ENCODE results near the gene ETV6. TPM values are rescaled to one million over a fixed set of nuclear protein-coding genes. Genes with fewer than 3 reads are reported as not detected.

Gene ETV6
- total RNA-seq, 1 donor from 2014 or later: 16.9 TPM

DNA sequence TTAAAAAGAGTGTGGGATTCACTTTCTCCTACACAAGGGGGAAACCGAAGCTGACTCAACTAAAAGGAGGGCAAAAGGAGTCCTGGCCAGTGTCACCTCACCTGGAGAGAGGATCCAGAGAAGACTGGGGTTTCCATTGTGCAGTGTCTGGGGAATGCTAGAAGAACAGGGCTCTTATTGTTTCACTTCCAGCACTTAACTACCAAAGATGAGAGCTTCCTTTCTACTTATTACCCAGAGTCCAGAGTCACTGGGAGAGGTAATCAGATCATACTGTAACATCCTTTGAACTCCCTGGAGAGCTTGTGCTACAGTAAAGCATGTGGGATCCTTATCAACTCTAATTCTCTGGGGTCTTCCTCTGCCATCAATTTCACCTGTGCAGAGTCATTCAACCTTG, 272.9 kb downstream of the ETV6 start:
- intact Hi-C loops (cut with micrococcal nuclease): no loop called here
- no peak for DNase-seq
- no peaks in the 10 kb centered on the region for H3K4me1 ChIP-seq
- TF ChIP-seq, protein P1, sequence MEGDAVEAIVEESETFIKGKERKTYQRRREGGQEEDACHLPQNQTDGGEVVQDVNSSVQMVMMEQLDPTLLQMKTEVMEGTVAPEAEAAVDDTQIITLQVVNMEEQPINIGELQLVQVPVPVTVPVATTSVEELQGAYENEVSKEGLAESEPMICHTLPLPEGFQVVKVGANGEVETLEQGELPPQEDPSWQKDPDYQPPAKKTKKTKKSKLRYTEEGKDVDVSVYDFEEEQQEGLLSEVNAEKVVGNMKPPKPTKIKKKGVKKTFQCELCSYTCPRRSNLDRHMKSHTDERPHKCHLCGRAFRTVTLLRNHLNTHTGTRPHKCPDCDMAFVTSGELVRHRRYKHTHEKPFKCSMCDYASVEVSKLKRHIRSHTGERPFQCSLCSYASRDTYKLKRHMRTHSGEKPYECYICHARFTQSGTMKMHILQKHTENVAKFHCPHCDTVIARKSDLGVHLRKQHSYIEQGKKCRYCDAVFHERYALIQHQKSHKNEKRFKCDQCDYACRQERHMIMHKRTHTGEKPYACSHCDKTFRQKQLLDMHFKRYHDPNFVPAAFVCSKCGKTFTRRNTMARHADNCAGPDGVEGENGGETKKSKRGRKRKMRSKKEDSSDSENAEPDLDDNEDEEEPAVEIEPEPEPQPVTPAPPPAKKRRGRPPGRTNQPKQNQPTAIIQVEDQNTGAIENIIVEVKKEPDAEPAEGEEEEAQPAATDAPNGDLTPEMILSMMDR (IDR thresholded peaks at IDR 0.05; ENCODE audit: borderline replicate concordance): no peak
- H3K4me3 ChIP-seq: no peak overlapping the region
- no peak overlapping the region for H3K27ac ChIP-seq (replicated peaks)
- H3K27me3 ChIP-seq (ENCODE audit: low read depth): no peaks in the 10 kb centered on the region
- no peaks in the 10 kb centered on the region for H3K9me3 ChIP-seq (replicated peaks)
- H3K36me3 ChIP-seq: no peaks in the 10 kb centered on the region

DNA sequence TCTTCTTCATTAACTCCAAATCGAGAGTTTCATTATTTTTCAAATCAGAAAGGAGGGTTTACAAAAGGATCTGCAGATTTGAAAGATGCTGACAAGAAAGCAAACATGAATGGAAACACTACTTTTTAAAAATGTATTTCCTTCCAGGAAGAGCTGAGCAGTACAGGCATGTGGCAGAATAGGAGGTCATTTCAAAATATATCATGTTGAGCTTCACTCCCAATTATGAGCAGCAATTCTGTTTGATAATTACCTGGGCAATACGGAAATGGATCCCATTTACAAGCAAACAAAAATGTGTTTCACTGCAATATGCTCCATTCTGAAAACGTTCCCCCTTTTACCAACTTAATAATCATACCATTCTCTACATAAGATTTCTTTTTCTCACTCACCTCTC, 273.6 kb downstream of the ETV6 start:
- Histone ChIP-seq H3K4me3 (no peak overlapping the region), H3K4me1 (no peaks in the 10 kb centered on the region), H3K27me3 (ENCODE audit: low read depth) (no peaks in the 10 kb centered on the region), H3K36me3 (no peaks in the 10 kb centered on the region), H3K9me3 (replicated peaks) (no peaks in the 10 kb centered on the region), H3K27ac (replicated peaks) (no peak overlapping the region)
- no peak for DNase-seq
- intact Hi-C loops (cut with micrococcal nuclease): no loop called here
- TF ChIP-seq, protein P1 (IDR thresholded peaks at IDR 0.05; ENCODE audit: borderline replicate concordance): no peak

DNA sequence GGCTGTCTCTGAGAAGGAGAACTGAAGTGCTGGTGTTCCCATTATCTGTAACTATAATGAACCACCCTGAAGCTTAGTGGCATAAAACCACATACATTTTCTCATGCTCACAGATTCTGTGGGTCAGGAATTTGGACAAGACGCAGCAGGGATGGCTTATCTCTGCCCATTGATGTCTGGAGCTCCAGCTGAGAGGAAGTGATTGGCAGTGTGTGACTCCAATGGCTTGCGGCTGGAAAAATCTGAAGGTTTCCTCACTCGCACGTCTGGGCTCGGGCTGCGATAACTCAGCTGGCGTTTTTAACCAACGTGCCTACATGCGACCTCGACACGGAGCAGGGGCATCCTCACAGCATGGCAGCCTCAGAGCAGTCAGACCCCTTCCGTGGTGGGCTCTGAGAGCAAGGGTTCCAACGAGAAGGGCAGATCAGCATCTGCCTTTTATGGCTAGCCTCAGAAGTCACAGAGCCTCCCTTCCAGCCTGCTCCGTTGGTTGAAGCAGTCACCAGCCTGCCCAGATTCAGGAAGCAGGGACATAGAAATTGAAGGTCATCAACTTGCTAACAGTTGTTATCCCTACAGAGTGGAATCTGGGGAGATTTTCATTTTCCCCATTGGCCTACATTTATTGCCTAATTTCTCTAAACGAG, 277.9 kb downstream of the ETV6 start:
- TF ChIP-seq, protein P1 (IDR thresholded peaks at IDR 0.05; ENCODE audit: borderline replicate concordance): no peak
- Histone ChIP-seq H3K27ac (replicated peaks) (no peak overlapping the region), H3K4me1 (no peaks in the 10 kb centered on the region), H3K9me3 (replicated peaks) (no peaks in the 10 kb centered on the region), H3K36me3 (no peaks in the 10 kb centered on the region), H3K27me3 (ENCODE audit: low read depth) (no peaks in the 10 kb centered on the region), H3K4me3 (peak overlapping the region; percentile 35)
- intact Hi-C loops (cut with micrococcal nuclease): no loop called here
- no peak for DNase-seq

DNA sequence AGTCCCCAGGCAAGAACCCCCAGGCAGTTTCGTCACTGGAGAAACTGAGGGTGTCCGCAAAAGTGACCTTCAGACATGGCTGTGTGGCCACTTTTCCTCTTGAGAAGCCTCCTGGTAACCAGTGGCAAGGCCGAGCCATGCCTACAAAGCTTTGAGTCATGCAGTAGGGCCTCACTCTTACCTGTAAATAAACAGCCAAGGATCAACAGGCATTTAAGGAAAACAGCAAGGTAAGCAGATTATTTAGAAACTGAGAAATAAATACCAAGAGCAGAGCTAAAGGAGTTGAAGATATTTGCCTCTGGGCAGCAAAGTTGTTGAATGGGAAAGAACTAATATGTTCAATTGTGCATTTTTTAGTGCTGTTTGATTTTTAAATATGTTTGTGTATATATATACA, 280.2 kb downstream of the ETV6 start:
- intact Hi-C loops (cut with micrococcal nuclease): no loop called here
- no peak overlapping the region for H3K4me3 ChIP-seq
- no peaks in the 10 kb centered on the region for H3K36me3 ChIP-seq
- no peaks in the 10 kb centered on the region for H3K4me1 ChIP-seq
- no peaks in the 10 kb centered on the region for H3K9me3 ChIP-seq (replicated peaks)
- H3K27me3 ChIP-seq (ENCODE audit: low read depth): no peaks in the 10 kb centered on the region
- TF ChIP-seq, protein P1 (IDR thresholded peaks at IDR 0.05; ENCODE audit: borderline replicate concordance): no peak
- DNase-seq: no peak
- no peak overlapping the region for H3K27ac ChIP-seq (replicated peaks)

DNA sequence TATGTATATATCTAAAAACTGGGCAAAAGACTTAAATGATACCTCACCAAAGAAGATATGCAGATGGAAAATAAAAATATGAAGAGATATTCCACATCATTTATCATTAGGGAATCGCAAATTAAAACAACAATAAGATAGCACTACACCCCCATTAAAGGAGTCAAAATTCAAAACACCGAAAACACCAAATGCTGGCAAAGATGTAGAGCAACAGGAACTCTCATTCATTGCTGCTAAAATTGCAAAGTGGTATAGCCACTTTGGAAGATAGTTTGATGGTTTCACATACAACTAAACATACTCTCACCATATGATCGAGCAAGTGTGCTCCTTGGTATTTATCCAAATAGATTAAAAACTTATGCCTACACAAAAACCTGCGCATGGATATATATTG, 289.7 kb downstream of the ETV6 start:
- H3K27me3 ChIP-seq (ENCODE audit: low read depth): no peaks in the 10 kb centered on the region
- H3K27ac ChIP-seq (replicated peaks): no peak overlapping the region
- TF ChIP-seq, protein P1 (IDR thresholded peaks at IDR 0.05; ENCODE audit: borderline replicate concordance): no peak
- no peak for DNase-seq
- no peak overlapping the region for H3K4me3 ChIP-seq
- H3K9me3 ChIP-seq (replicated peaks): peaks cover 15% of the 10 kb centered on the region
- intact Hi-C loops (cut with micrococcal nuclease): no loop called here
- no peaks in the 10 kb centered on the region for H3K36me3 ChIP-seq
- no peaks in the 10 kb centered on the region for H3K4me1 ChIP-seq

All from left ventricle myocardium inferior (tissue), 1 donor.